GM23338 (cell line): ENCODE measurements around the gene TBATA.

ENCODE experiments used
- EZH2phosphoT487 ChIP-seq: fragments of 200-600 bp; sonication (generic); IDR thresholded peaks from one replicate; pipeline ENCODE4 v1.8.1; 2018; ENCODE audit warnings: antibody characterized with exemption; ENCODE audit not compliant: unreplicated experiment
- TF ChIP-seq, protein P1 (sequence below), 2 experiments: fragments of 200-600 bp in 1 of 2; sonication (generic) in 1 of 2; conservative IDR thresholded peaks; 2 replicates each; pipeline versions ENCODE4 v1.5.1 to v1.6.1; 2016 to 2017; ENCODE audit warnings: antibody characterized with exemption in 2 of 2, low read depth in 2 of 2, mild to moderate bottlenecking in 2 of 2, moderate library complexity in 1 of 2

GRCh38 chr10:70751991-70752390 lies 33.2 kb downstream of the TBATA start:
- TF ChIP-seq, protein P1, sequence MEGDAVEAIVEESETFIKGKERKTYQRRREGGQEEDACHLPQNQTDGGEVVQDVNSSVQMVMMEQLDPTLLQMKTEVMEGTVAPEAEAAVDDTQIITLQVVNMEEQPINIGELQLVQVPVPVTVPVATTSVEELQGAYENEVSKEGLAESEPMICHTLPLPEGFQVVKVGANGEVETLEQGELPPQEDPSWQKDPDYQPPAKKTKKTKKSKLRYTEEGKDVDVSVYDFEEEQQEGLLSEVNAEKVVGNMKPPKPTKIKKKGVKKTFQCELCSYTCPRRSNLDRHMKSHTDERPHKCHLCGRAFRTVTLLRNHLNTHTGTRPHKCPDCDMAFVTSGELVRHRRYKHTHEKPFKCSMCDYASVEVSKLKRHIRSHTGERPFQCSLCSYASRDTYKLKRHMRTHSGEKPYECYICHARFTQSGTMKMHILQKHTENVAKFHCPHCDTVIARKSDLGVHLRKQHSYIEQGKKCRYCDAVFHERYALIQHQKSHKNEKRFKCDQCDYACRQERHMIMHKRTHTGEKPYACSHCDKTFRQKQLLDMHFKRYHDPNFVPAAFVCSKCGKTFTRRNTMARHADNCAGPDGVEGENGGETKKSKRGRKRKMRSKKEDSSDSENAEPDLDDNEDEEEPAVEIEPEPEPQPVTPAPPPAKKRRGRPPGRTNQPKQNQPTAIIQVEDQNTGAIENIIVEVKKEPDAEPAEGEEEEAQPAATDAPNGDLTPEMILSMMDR (conservative IDR thresholded peaks at IDR 0.05; ENCODE audit: low read depth in 2 of 2), result no peak
- no peak for TF ChIP-seq EZH2phosphoT487
